A549 (cell line): ENCODE results near the gene ADARB1. TPM values are rescaled to one million over a fixed set of nuclear protein-coding genes. Genes with fewer than 3 reads are reported as not detected.

ENCODE experiments used
- ATAC-seq, 2 experiments: fragments of 200-7000 bp in 1 of 2; fragments of >200 bp in 1 of 2; cut with Nextera tagmentation in 1 of 2; cut with Tn5 transposase in 1 of 2; 3 replicates each; pipeline versions ENCODE4 v1.8.0 to v1.9.1; 2018 to 2020; ENCODE audit warnings: mild to moderate bottlenecking in 1 of 2, moderate library complexity in 1 of 2
- CTCF ChIA-PET: fragments of 300-600 bp; sonication (Branson Sonifier 250); formaldehyde crosslinking; extraction: SDS; loops from one replicate; lab custom pipeline; 2021; ENCODE audit warnings: antibody characterized with exemption, inconsistent platforms; lab: Yijun Ruan, JAX
- POLR2A ChIA-PET: fragments of 350-600 bp; formaldehyde crosslinking; extraction: SDS; loops from one replicate; lab custom pipeline; 2021; ENCODE audit warnings: antibody characterized with exemption, inconsistent platforms; lab: Yijun Ruan, JAX
- DNase-seq, 2 experiments: peaks; one replicate each; pipeline versions ENCODE4 v3.0.0 to v3.0.0-alpha.2; 2011 to 2016; ENCODE audit warnings: low read depth in 1 of 2, low spot score in 1 of 2
- FAIRE-seq: peaks from 2 replicates; lab custom pipeline; 2011; peaks lifted over from hg19 to GRCh38; lab: Jason Lieb, UNC
- H3K27ac ChIP-seq, 2 experiments: fragments of >200 bp; sonication (Bioruptor Twin); formaldehyde crosslinking; 3 replicates each; pipeline ENCODE4 v1.5.1; 2016 to 2017
- H3K4me1 ChIP-seq: fragments of >200 bp; sonication (Bioruptor Twin); formaldehyde crosslinking; 3 replicates; pipeline ENCODE4 v1.6.1; 2016
- H3K4me2 ChIP-seq: fragments of >200 bp; sonication (Bioruptor Twin); formaldehyde crosslinking; 3 replicates; pipeline ENCODE4 v1.6.1; 2016
- H3K4me3 ChIP-seq: fragments of >200 bp; sonication (Bioruptor Twin); formaldehyde crosslinking; 3 replicates; pipeline ENCODE4 v1.5.1; 2016
- H3K9me3 ChIP-seq: fragments of >200 bp; sonication (Bioruptor Twin); formaldehyde crosslinking; 3 replicates; pipeline ENCODE4 v1.6.1; 2016
- ATOH8 ChIP-seq: fragments of 250-450 bp; sonication (Bioruptor Pico); IDR thresholded peaks from 2 replicates; pipeline ENCODE4 v1.5.0; 2020; ENCODE audit warnings: low read depth, mild to moderate bottlenecking, moderate library complexity
- BHLHE40 ChIP-seq: IDR thresholded peaks from 2 replicates; pipeline ENCODE4 v1.6.1; 2012; ENCODE audit warnings: low read depth, low read length, inconsistent platforms
- CBX8 ChIP-seq: fragments of 200-600 bp; sonication (generic); IDR thresholded peaks from 2 replicates; pipeline ENCODE4 v1.6.1; 2016
- CHD2 ChIP-seq: fragments of 150-350 bp; IDR thresholded peaks from 2 replicates; pipeline ENCODE4 v1.6.1; 2014; ENCODE audit warnings: low read length; ENCODE audit not compliant: partially characterized antibody
- CTCF ChIP-seq: fragments of >200 bp; sonication (Bioruptor Twin); formaldehyde crosslinking; IDR thresholded peaks from 3 replicates; pipeline ENCODE4 v1.5.1; 2016
- E2F6 ChIP-seq: IDR thresholded peaks from 2 replicates; pipeline ENCODE4 v1.6.1; 2012; ENCODE audit warnings: low read depth, borderline replicate concordance
- EP300 ChIP-seq, 2 experiments: fragments of >200 bp; sonication (Bioruptor Twin); formaldehyde crosslinking; IDR thresholded peaks; 2 replicates in 1 of 2; 3 replicates in 1 of 2; pipeline ENCODE4 v1.6.1; 2016 to 2017
- FOSB ChIP-seq: fragments of 250-450 bp; sonication (Bioruptor Pico); IDR thresholded peaks from 2 replicates; pipeline ENCODE4 v1.5.0; 2020; ENCODE audit warnings: mild to moderate bottlenecking, moderate library complexity
- FOSL2 ChIP-seq, 2 experiments: fragments of 450-650 bp in 1 of 2; fragments of >200 bp in 1 of 2; sonication (Bioruptor Twin) in 1 of 2; formaldehyde crosslinking; IDR thresholded peaks; 2 replicates each; pipeline versions ENCODE4 v1.5.0 to v1.6.1; 2016 to 2020; ENCODE audit warnings: mild to moderate bottlenecking in 1 of 2, moderate library complexity in 1 of 2
- FOXS1 ChIP-seq: fragments of 250-450 bp; sonication (Bioruptor Pico); IDR thresholded peaks from 2 replicates; pipeline ENCODE4 v1.5.0; 2020; ENCODE audit warnings: mild to moderate bottlenecking, moderate library complexity
- HMGXB4 ChIP-seq: fragments of 250-450 bp; sonication (Bioruptor Pico); IDR thresholded peaks from 2 replicates; pipeline ENCODE4 v1.5.0; 2021; ENCODE audit warnings: mild to moderate bottlenecking, moderate library complexity, borderline replicate concordance
- JUN ChIP-seq, 2 experiments: fragments of >200 bp; sonication (Bioruptor Twin); formaldehyde crosslinking; IDR thresholded peaks; 2 replicates in 1 of 2; 3 replicates in 1 of 2; pipeline ENCODE4 v1.6.1; 2016 to 2017
- MAFK ChIP-seq: fragments of 450-650 bp; IDR thresholded peaks from 2 replicates; pipeline ENCODE4 v1.6.1; 2014; ENCODE audit not compliant: partially characterized antibody
- RAD21 ChIP-seq, 2 experiments: fragments of >200 bp in 1 of 2; sonication (Bioruptor Twin) in 1 of 2; formaldehyde crosslinking in 1 of 2; IDR thresholded peaks in 1 of 2; conservative IDR thresholded peaks in 1 of 2; 2 replicates in 1 of 2; 3 replicates in 1 of 2; pipeline ENCODE4 v1.6.1; 2012 to 2018; ENCODE audit warnings: inconsistent platforms in 1 of 2
- REST ChIP-seq: fragments of 200-600 bp; sonication (generic); IDR thresholded peaks from 2 replicates; pipeline ENCODE4 v1.6.1; 2016; ENCODE audit warnings: antibody characterized with exemption, mild to moderate bottlenecking, moderate library complexity
- ZFP36 ChIP-seq: fragments of 450-650 bp; IDR thresholded peaks from 2 replicates; pipeline ENCODE4 v1.6.1; 2014; ENCODE audit warnings: borderline replicate concordance; ENCODE audit not compliant: partially characterized antibody
- WGBS: methylation state at CpG from one replicate; pipeline ENCODE4 v1.1.6; 2017; ENCODE audit errors: missing lambda C conversion rate; 5-methylcytosine and 5-hydroxymethylcytosine counted together
- polyA plus RNA-seq, 4 experiments: library from polyadenylated mRNA; depleted of rRNA in 3 of 4; stranded (reverse); fragments of >200 nt; fragmentation: RNase III in 1 of 4; extraction: RNeasy Plus Mini Kit Qiagen cat#74134 plus additional on column Dnase treatment in 1 of 4; gene quantifications; 2 replicates in 3 of 4; 3 replicates in 1 of 4; pipeline ENCODE4 v1.2.3, GENCODE V29; 2011 to 2017
- TF ChIP-seq, protein P1 (sequence below): fragments of >200 bp; sonication (Bioruptor Twin); formaldehyde crosslinking; IDR thresholded peaks from 2 replicates; pipeline ENCODE4 v1.6.1; 2016
- TF ChIP-seq, protein P2 (sequence below): IDR thresholded peaks from 2 replicates; pipeline ENCODE4 v1.6.1; 2012

ADARB1 gene
- polyA plus RNA-seq, 2 of the 4 experiments (the other 2 are of a cell fraction), result 3.2 to 5.7 TPM

DNA sequence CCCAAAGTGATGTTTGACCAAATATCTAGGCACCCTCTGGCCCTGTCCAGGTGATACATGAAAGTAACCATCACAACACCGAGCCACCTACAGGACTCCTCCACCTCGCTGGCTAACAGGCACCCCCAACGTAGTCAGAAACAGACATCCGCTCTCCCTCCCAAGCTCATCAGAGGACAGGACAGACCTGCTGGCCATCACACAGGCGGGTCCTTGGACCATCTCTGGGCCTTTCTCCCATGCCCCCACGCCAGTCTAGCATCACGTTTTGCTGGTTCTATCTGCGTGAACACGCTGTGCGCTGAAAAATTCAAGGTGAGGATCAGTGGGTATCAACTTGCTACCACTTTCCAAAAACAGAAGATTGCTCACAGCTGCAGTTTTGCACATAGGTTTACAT is 21.4 kb upstream of the ADARB1 start:
- no peak for DNase-seq
- no peak overlapping the region; a peak in 1 of 6 replicates for H3K27ac ChIP-seq
- H3K4me2 ChIP-seq, result no peak overlapping the region
- CTCF ChIA-PET, result interaction anchor here (1.0 kb wide), 1 partner anchor 41 kb away, joined by 3 read pairs; no protein-coding TSS in a partner anchor
- 40% methylated on average over 8 of the region's 10 CpGs for WGBS
- TF ChIP-seq RAD21 (conservative IDR thresholded peaks at IDR 0.05 in 1 of 2, IDR thresholded peaks at IDR 0.05 in 1 of 2), result no peak
- no peak for TF ChIP-seq MAFK
- TF ChIP-seq ZFP36, result no peak
- no peak for TF ChIP-seq CBX8
- TF ChIP-seq, protein P1, sequence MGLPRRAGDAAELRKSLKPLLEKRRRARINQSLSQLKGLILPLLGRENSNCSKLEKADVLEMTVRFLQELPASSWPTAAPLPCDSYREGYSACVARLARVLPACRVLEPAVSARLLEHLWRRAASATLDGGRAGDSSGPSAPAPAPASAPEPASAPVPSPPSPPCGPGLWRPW, result no peak
- TF ChIP-seq CTCF, result no peak
- no peak for TF ChIP-seq CHD2
- no peak for TF ChIP-seq EP300 (IDR thresholded peaks at IDR 0.05)
- no peak for TF ChIP-seq REST
- TF ChIP-seq, protein P2, sequence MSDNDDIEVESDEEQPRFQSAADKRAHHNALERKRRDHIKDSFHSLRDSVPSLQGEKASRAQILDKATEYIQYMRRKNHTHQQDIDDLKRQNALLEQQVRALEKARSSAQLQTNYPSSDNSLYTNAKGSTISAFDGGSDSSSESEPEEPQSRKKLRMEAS, result no peak
- no peak for TF ChIP-seq BHLHE40
- no peak for TF ChIP-seq JUN (IDR thresholded peaks at IDR 0.05)
- no peak for TF ChIP-seq FOSL2 (IDR thresholded peaks at IDR 0.05)
- TF ChIP-seq FOSL2 (CRISPR knock-in tag; IDR thresholded peaks at IDR 0.05), result no peak
- no peak for TF ChIP-seq HMGXB4
- no peak for TF ChIP-seq FOXS1 (CRISPR knock-in tag)
- no peak for TF ChIP-seq ATOH8 (CRISPR knock-in tag)
- no peak for TF ChIP-seq E2F6
- no peak for TF ChIP-seq FOSB (CRISPR knock-in tag)
- FAIRE-seq, result no peak
- peaks cover 13% of the 10 kb centered on the region; the same call in 2 of the 3 replicates for H3K4me1 ChIP-seq
- H3K9me3 ChIP-seq, result 0 out of 3 replicates have a peak, but pooled peaks cover 3% of the 10 kb centered on the region
- no peak for ATAC-seq
- POLR2A ChIA-PET, result no interaction called here
- no peak overlapping the region for H3K4me3 ChIP-seq
